Neural cell (in vitro differentiated cells): Measurements from ENCODE around the gene LPCAT3. TPM values are rescaled to one million over a fixed set of nuclear protein-coding genes. Genes with fewer than 3 reads are reported as not detected.

Experiments
- H2AFZ ChIP-seq: fragments of 200-600, 300-800 bp; sonication (generic), shearing (Covaris generic); 2 replicates; pipeline ENCODE4 v1.6.0; 2014; ENCODE audit warnings: low read depth, mild to moderate bottlenecking, antibody characterized with exemption, low read length, moderate library complexity
- H3F3A ChIP-seq: fragments of 200-600 bp; shearing (Covaris generic); 2 replicates; pipeline ENCODE4 v1.6.1; 2016; ENCODE audit warnings: mild to moderate bottlenecking, moderate library complexity, mixed read lengths, antibody characterized with exemption, low read length; ENCODE audit not compliant: insufficient read depth, poor library complexity, severe bottlenecking
- H3K27ac ChIP-seq: fragments of 200-600, 300-800 bp; sonication (generic), shearing (Covaris generic); 2 replicates; pipeline ENCODE4 v1.5.1; 2014; ENCODE audit warnings: mild to moderate bottlenecking, low read length, moderate library complexity
- H3K27me3 ChIP-seq: fragments of 300-800, 200-600 bp; sonication (generic), shearing (Covaris generic); 2 replicates; pipeline ENCODE4 v1.6.0; 2014; ENCODE audit warnings: mild to moderate bottlenecking, low read depth, low read length, moderate library complexity; ENCODE audit not compliant: insufficient read depth
- H3K36me3 ChIP-seq: fragments of 300-800, 200-600 bp; sonication (generic), shearing (Covaris generic); 2 replicates; pipeline ENCODE4 v1.5.1; 2014; ENCODE audit warnings: mild to moderate bottlenecking, antibody characterized with exemption, low read length, moderate library complexity; ENCODE audit not compliant: insufficient read depth
- H3K4me2 ChIP-seq: fragments of 300-800, 200-600 bp; sonication (generic), shearing (Covaris generic); 2 replicates; pipeline ENCODE4 v1.6.0; 2014; ENCODE audit warnings: mild to moderate bottlenecking, low read length
- H3K4me3 ChIP-seq: fragments of 300-800, 200-600 bp; sonication (generic), shearing (Covaris generic); 2 replicates; pipeline ENCODE4 v1.5.1; 2014; ENCODE audit warnings: mild to moderate bottlenecking, low read length, moderate library complexity
- H3K79me2 ChIP-seq: fragments of 200-600 bp; shearing (Covaris generic); replicated peaks from 2 replicates; pipeline ENCODE4 v1.6.0; 2014; ENCODE audit warnings: mild to moderate bottlenecking, low read length, moderate library complexity; ENCODE audit not compliant: insufficient read depth
- H3K9ac ChIP-seq: fragments of 300-800, 200-600 bp; sonication (generic), shearing (Covaris generic); 2 replicates; pipeline ENCODE4 v1.6.1; 2016; ENCODE audit warnings: mild to moderate bottlenecking, low read length, mixed read lengths
- H3K9me2 ChIP-seq: fragments of 200-600 bp; shearing (Covaris generic); 2 replicates; pipeline ENCODE4 v1.6.1; 2016; ENCODE audit warnings: mild to moderate bottlenecking, low read length, mixed read lengths; ENCODE audit not compliant: insufficient read depth
- H3K9me3 ChIP-seq: fragments of 200-600, 300-800 bp; sonication (generic), shearing (Covaris generic); 2 replicates; pipeline ENCODE4 v1.6.1; 2016; ENCODE audit warnings: mild to moderate bottlenecking, mixed run types, low read length, moderate library complexity, mixed read lengths
- H4K20me1 ChIP-seq: fragments of 200-600 bp; shearing (Covaris generic); 2 replicates; pipeline ENCODE4 v1.6.1; 2016; ENCODE audit warnings: mild to moderate bottlenecking, mixed run types; ENCODE audit not compliant: insufficient read depth
- EP300 ChIP-seq: fragments of 450-650 bp; conservative IDR thresholded peaks from 2 replicates; pipeline ENCODE4 v1.6.1; 2014; ENCODE audit warnings: antibody characterized with exemption, mild to moderate bottlenecking, moderate library complexity; ENCODE audit not compliant: poor library complexity, severe bottlenecking
- EZH2 ChIP-seq: fragments of 200-600, 300-800 bp; shearing (Covaris generic), sonication (generic); IDR thresholded peaks from 2 replicates; pipeline ENCODE4 v1.6.1; 2014; ENCODE audit warnings: antibody characterized with exemption, low read length, borderline replicate concordance, mild to moderate bottlenecking; ENCODE audit not compliant: insufficient read depth, poor library complexity, severe bottlenecking
- MXI1 ChIP-seq: fragments of 450-650 bp; conservative IDR thresholded peaks from 2 replicates; pipeline ENCODE4 v1.6.1; 2014; ENCODE audit warnings: antibody characterized with exemption, mild to moderate bottlenecking; ENCODE audit not compliant: poor library complexity, severe bottlenecking
- POLR2AphosphoS5 ChIP-seq: IDR thresholded peaks from 2 replicates; pipeline ENCODE4 v1.6.1; 2012
- RAD21 ChIP-seq: fragments of 450-650 bp; conservative IDR thresholded peaks from 2 replicates; pipeline ENCODE4 v1.6.1; 2014; ENCODE audit warnings: antibody characterized with exemption, mild to moderate bottlenecking, moderate library complexity
- SMC3 ChIP-seq: fragments of 450-650 bp; conservative IDR thresholded peaks from 2 replicates; pipeline ENCODE4 v1.6.1; 2014; ENCODE audit warnings: antibody characterized with exemption, mild to moderate bottlenecking, moderate library complexity; ENCODE audit not compliant: poor library complexity
- TAF1 ChIP-seq: IDR thresholded peaks from 2 replicates; pipeline ENCODE4 v1.6.1; 2012; ENCODE audit warnings: low read depth
- polyA plus RNA-seq: library from polyadenylated mRNA; depleted of rRNA; stranded (reverse); fragments of >200 nt; gene quantifications from 2 replicates; pipeline ENCODE4 v1.2.3, GENCODE V29; 2014
- TF ChIP-seq, protein P1 (sequence below): IDR thresholded peaks from 2 replicates; pipeline ENCODE4 v1.6.1; 2012; ENCODE audit warnings: borderline replicate concordance
- TF ChIP-seq, protein P2 (sequence below): fragments of 450-650 bp; IDR thresholded peaks from 2 replicates; pipeline ENCODE4 v1.5.1; 2014; ENCODE audit warnings: antibody characterized with exemption, mild to moderate bottlenecking, moderate library complexity; ENCODE audit not compliant: poor library complexity, severe bottlenecking

Gene LPCAT3
- polyA plus RNA-seq, 1 donor from 2014 or later: 14.4 TPM

DNA sequence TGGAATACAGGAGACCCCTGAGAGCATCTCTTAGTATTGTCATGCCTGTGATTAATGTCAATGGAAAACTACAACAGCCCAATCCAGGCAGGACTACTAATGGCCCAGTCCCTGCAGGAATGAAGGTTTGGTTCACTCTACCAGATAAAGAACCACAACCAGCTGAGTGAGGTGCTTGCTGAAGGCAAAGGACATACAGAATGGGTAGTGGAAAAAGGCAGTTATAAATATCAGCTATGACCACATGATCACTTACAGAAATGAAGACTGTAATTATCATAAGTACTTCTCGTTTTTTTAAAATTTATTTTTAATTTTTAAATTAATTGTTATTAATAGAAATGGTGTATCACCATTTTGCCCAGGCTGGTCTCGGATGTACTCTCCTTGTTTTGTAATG, 17.2 kb upstream of the LPCAT3 start:
- Histone ChIP-seq H3K79me2 (no peaks in the 10 kb centered on the region), H3K36me3 (no peaks in the 10 kb centered on the region), H3K4me3 (no peak overlapping the region), H3K27me3 (no peaks in the 10 kb centered on the region), H3K4me2 (no peak overlapping the region), H3F3A (no peaks in the 10 kb centered on the region), H3K9me2 (no peaks in the 10 kb centered on the region), H3K9me3 (no peaks in the 10 kb centered on the region), H4K20me1 (no peaks in the 10 kb centered on the region), H3K27ac (no peak overlapping the region), H3K9ac (no peak overlapping the region), H2AFZ (no peak overlapping the region)
- TF ChIP-seq, protein P1, sequence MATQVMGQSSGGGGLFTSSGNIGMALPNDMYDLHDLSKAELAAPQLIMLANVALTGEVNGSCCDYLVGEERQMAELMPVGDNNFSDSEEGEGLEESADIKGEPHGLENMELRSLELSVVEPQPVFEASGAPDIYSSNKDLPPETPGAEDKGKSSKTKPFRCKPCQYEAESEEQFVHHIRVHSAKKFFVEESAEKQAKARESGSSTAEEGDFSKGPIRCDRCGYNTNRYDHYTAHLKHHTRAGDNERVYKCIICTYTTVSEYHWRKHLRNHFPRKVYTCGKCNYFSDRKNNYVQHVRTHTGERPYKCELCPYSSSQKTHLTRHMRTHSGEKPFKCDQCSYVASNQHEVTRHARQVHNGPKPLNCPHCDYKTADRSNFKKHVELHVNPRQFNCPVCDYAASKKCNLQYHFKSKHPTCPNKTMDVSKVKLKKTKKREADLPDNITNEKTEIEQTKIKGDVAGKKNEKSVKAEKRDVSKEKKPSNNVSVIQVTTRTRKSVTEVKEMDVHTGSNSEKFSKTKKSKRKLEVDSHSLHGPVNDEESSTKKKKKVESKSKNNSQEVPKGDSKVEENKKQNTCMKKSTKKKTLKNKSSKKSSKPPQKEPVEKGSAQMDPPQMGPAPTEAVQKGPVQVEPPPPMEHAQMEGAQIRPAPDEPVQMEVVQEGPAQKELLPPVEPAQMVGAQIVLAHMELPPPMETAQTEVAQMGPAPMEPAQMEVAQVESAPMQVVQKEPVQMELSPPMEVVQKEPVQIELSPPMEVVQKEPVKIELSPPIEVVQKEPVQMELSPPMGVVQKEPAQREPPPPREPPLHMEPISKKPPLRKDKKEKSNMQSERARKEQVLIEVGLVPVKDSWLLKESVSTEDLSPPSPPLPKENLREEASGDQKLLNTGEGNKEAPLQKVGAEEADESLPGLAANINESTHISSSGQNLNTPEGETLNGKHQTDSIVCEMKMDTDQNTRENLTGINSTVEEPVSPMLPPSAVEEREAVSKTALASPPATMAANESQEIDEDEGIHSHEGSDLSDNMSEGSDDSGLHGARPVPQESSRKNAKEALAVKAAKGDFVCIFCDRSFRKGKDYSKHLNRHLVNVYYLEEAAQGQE: no peak
- TF ChIP-seq, protein P2, sequence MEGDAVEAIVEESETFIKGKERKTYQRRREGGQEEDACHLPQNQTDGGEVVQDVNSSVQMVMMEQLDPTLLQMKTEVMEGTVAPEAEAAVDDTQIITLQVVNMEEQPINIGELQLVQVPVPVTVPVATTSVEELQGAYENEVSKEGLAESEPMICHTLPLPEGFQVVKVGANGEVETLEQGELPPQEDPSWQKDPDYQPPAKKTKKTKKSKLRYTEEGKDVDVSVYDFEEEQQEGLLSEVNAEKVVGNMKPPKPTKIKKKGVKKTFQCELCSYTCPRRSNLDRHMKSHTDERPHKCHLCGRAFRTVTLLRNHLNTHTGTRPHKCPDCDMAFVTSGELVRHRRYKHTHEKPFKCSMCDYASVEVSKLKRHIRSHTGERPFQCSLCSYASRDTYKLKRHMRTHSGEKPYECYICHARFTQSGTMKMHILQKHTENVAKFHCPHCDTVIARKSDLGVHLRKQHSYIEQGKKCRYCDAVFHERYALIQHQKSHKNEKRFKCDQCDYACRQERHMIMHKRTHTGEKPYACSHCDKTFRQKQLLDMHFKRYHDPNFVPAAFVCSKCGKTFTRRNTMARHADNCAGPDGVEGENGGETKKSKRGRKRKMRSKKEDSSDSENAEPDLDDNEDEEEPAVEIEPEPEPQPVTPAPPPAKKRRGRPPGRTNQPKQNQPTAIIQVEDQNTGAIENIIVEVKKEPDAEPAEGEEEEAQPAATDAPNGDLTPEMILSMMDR: no peak
- TF ChIP-seq MXI1 (no peak), EZH2 (no peak), POLR2AphosphoS5 (no peak), EP300 (no peak), TAF1 (no peak), SMC3 (no peak), RAD21 (no peak)

DNA sequence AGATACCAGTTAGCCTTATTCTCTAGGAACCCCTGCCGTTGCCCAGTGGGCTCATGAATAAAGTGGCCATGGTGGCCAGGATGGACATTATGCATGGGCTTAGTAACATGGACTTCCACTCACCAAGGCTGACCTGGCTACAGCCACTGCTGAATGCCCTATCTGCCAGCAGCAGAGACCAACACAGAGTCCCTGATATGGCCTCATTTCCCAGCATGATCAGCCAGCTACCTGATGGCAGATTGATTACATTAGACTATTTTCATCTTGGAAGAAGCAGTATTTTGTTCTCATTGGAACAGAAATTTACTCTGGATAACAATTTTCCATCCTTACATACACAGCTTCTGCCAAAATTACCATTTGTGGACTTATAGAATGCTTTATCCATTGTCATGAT, 16.2 kb upstream of the LPCAT3 start:
- Histone ChIP-seq H3K4me3 (no peak overlapping the region), H4K20me1 (no peaks in the 10 kb centered on the region), H2AFZ (no peak overlapping the region), H3K9ac (no peak overlapping the region), H3K79me2 (no peaks in the 10 kb centered on the region), H3K4me2 (no peak overlapping the region), H3F3A (no peaks in the 10 kb centered on the region), H3K9me3 (no peaks in the 10 kb centered on the region), H3K27ac (no peak overlapping the region), H3K36me3 (no peaks in the 10 kb centered on the region), H3K9me2 (no peaks in the 10 kb centered on the region), H3K27me3 (no peaks in the 10 kb centered on the region)
- TF ChIP-seq EP300 (no peak), POLR2AphosphoS5 (no peak), TAF1 (no peak), RAD21 (no peak), MXI1 (no peak), SMC3 (no peak), EZH2 (no peak)
- TF ChIP-seq, protein P1: no peak
- TF ChIP-seq, protein P2: no peak
